A549 (cell line): ENCODE data around the gene HRK. TPM values are rescaled to one million over a fixed set of nuclear protein-coding genes. Genes with fewer than 3 reads are reported as not detected.

Experiments used
- ATAC-seq, 2 experiments: fragments of 200-7000 bp in 1 of 2; fragments of >200 bp in 1 of 2; cut with Nextera tagmentation in 1 of 2; cut with Tn5 transposase in 1 of 2; 3 replicates each; pipeline versions ENCODE4 v1.8.0 to v1.9.1; 2018 to 2020; ENCODE audit warnings: mild to moderate bottlenecking in 1 of 2, moderate library complexity in 1 of 2
- CTCF ChIA-PET: fragments of 300-600 bp; sonication (Branson Sonifier 250); formaldehyde crosslinking; extraction: SDS; loops from one replicate; lab custom pipeline; 2021; ENCODE audit warnings: antibody characterized with exemption, inconsistent platforms; lab: Yijun Ruan, JAX
- POLR2A ChIA-PET: fragments of 350-600 bp; formaldehyde crosslinking; extraction: SDS; loops from one replicate; lab custom pipeline; 2021; ENCODE audit warnings: antibody characterized with exemption, inconsistent platforms; lab: Yijun Ruan, JAX
- DNase-seq, 2 experiments: peaks; one replicate each; pipeline versions ENCODE4 v3.0.0 to v3.0.0-alpha.2; 2011 to 2016; ENCODE audit warnings: low read depth in 1 of 2, low spot score in 1 of 2
- FAIRE-seq: peaks from 2 replicates; lab custom pipeline; 2011; peaks lifted over from hg19 to GRCh38; lab: Jason Lieb, UNC
- H3K27ac ChIP-seq, 2 experiments: fragments of >200 bp; sonication (Bioruptor Twin); formaldehyde crosslinking; 3 replicates each; pipeline ENCODE4 v1.5.1; 2016 to 2017
- H3K4me1 ChIP-seq: fragments of >200 bp; sonication (Bioruptor Twin); formaldehyde crosslinking; 3 replicates; pipeline ENCODE4 v1.6.1; 2016
- H3K4me2 ChIP-seq: fragments of >200 bp; sonication (Bioruptor Twin); formaldehyde crosslinking; 3 replicates; pipeline ENCODE4 v1.6.1; 2016
- H3K4me3 ChIP-seq: fragments of >200 bp; sonication (Bioruptor Twin); formaldehyde crosslinking; 3 replicates; pipeline ENCODE4 v1.5.1; 2016
- H3K9me3 ChIP-seq: fragments of >200 bp; sonication (Bioruptor Twin); formaldehyde crosslinking; 3 replicates; pipeline ENCODE4 v1.6.1; 2016
- CEBPB ChIP-seq, 2 experiments: fragments of >200 bp in 1 of 2; sonication (Bioruptor Twin) in 1 of 2; formaldehyde crosslinking in 1 of 2; IDR thresholded peaks; 2 replicates each; pipeline ENCODE4 v1.6.1; 2012 to 2016
- CHD4 ChIP-seq: fragments of 200-600 bp; sonication (generic); IDR thresholded peaks from 2 replicates; pipeline ENCODE4 v1.6.1; 2016; ENCODE audit warnings: antibody characterized with exemption, mild to moderate bottlenecking, borderline replicate concordance
- E2F6 ChIP-seq: IDR thresholded peaks from 2 replicates; pipeline ENCODE4 v1.6.1; 2012; ENCODE audit warnings: low read depth, borderline replicate concordance
- FOXS1 ChIP-seq: fragments of 250-450 bp; sonication (Bioruptor Pico); IDR thresholded peaks from 2 replicates; pipeline ENCODE4 v1.5.0; 2020; ENCODE audit warnings: mild to moderate bottlenecking, moderate library complexity
- GATA3 ChIP-seq: IDR thresholded peaks from 2 replicates; pipeline ENCODE4 v1.6.1; 2012; ENCODE audit warnings: borderline replicate concordance
- HEYL ChIP-seq: fragments of 250-450 bp; sonication (Bioruptor Pico); IDR thresholded peaks from 2 replicates; pipeline ENCODE4 v1.8.0; 2021; ENCODE audit warnings: mild to moderate bottlenecking, moderate library complexity
- HOXA7 ChIP-seq: fragments of 250-450 bp; sonication (Bioruptor Pico); IDR thresholded peaks from 2 replicates; pipeline ENCODE4 v1.5.0; 2020; ENCODE audit warnings: mild to moderate bottlenecking, moderate library complexity
- HOXB5 ChIP-seq: fragments of 250-450 bp; sonication (Bioruptor Pico); IDR thresholded peaks from 2 replicates; pipeline ENCODE4 v1.5.0; 2020; ENCODE audit warnings: mild to moderate bottlenecking, moderate library complexity
- MAZ ChIP-seq: fragments of 150-350 bp; IDR thresholded peaks from 2 replicates; pipeline ENCODE4 v1.6.1; 2014; ENCODE audit warnings: antibody characterized with exemption, low read depth, low read length, borderline replicate concordance
- MYC ChIP-seq: IDR thresholded peaks from 2 replicates; pipeline ENCODE4 v1.6.1; 2012; ENCODE audit warnings: mild to moderate bottlenecking, inconsistent platforms, low read length, improper control_type of control experiment, borderline replicate concordance
- NPAS2 ChIP-seq: fragments of 250-450 bp; sonication (Bioruptor Pico); IDR thresholded peaks from 2 replicates; pipeline ENCODE4 v1.8.0; 2022; ENCODE audit warnings: mild to moderate bottlenecking, moderate library complexity, borderline replicate concordance
- PBX3 ChIP-seq: IDR thresholded peaks from 2 replicates; pipeline ENCODE4 v1.6.1; 2012
- PHF8 ChIP-seq: fragments of 200-600 bp; sonication (generic); IDR thresholded peaks from 2 replicates; pipeline ENCODE4 v1.6.1; 2016; ENCODE audit warnings: low read depth, mild to moderate bottlenecking, antibody characterized with exemption, moderate library complexity, borderline replicate concordance
- REST ChIP-seq: fragments of 200-600 bp; sonication (generic); IDR thresholded peaks from 2 replicates; pipeline ENCODE4 v1.6.1; 2016; ENCODE audit warnings: antibody characterized with exemption, mild to moderate bottlenecking, moderate library complexity
- SMC3 ChIP-seq: fragments of >200 bp; sonication (Bioruptor Twin); formaldehyde crosslinking; IDR thresholded peaks from 3 replicates; pipeline ENCODE4 v1.6.1; 2018; ENCODE audit warnings: inconsistent platforms
- TFCP2L1 ChIP-seq: fragments of 250-450 bp; sonication (Bioruptor Pico); IDR thresholded peaks from 2 replicates; pipeline ENCODE4 v1.5.0; 2021; ENCODE audit warnings: mild to moderate bottlenecking
- ZC3H11A ChIP-seq: fragments of 450-650 bp; IDR thresholded peaks from 2 replicates; pipeline ENCODE4 v1.6.1; 2014; ENCODE audit warnings: antibody characterized with exemption, mild to moderate bottlenecking
- ZSCAN20 ChIP-seq: fragments of 250-450 bp; sonication (Bioruptor Pico); IDR thresholded peaks from 2 replicates; pipeline ENCODE4 v1.8.0; 2022; ENCODE audit warnings: mild to moderate bottlenecking, moderate library complexity
- WGBS: methylation state at CpG from one replicate; pipeline ENCODE4 v1.1.6; 2017; ENCODE audit errors: missing lambda C conversion rate; 5-methylcytosine and 5-hydroxymethylcytosine counted together
- polyA plus RNA-seq, 4 experiments: library from polyadenylated mRNA; depleted of rRNA in 3 of 4; stranded (reverse); fragments of >200 nt; fragmentation: RNase III in 1 of 4; extraction: RNeasy Plus Mini Kit Qiagen cat#74134 plus additional on column Dnase treatment in 1 of 4; gene quantifications; 2 replicates in 3 of 4; 3 replicates in 1 of 4; pipeline ENCODE4 v1.2.3, GENCODE V29; 2011 to 2017
- TF ChIP-seq, protein P1 (sequence below): fragments of 250-450 bp; sonication (Bioruptor Pico); IDR thresholded peaks from 2 replicates; pipeline ENCODE4 v1.5.0; 2020; ENCODE audit warnings: low read depth, mild to moderate bottlenecking, moderate library complexity
- TF ChIP-seq, protein P2 (sequence below): IDR thresholded peaks from 2 replicates; pipeline ENCODE4 v1.6.1; 2012
- TF ChIP-seq, protein P3 (sequence below): fragments of >200 bp; sonication (Bioruptor Twin); formaldehyde crosslinking; IDR thresholded peaks from 3 replicates; pipeline ENCODE4 v1.6.1; 2016

The HRK gene
- polyA plus RNA-seq, 2 of the 4 experiments (the other 2 are of a cell fraction) = 0.13 to 0.34 TPM

GRCh38 chr12:116852303-116852702 lies 28.9 kb downstream of the HRK start:
- peaks cover 8% of the 10 kb centered on the region; the same call in 2 of the 3 replicates for H3K4me1 ChIP-seq
- CTCF ChIA-PET = no interaction called here
- TF ChIP-seq MYC = no peak
- TF ChIP-seq SMC3 = no peak
- TF ChIP-seq HEYL (CRISPR knock-in tag) = no peak
- no peak for TF ChIP-seq REST
- TF ChIP-seq, all 56 proteins: peak for 0
- POLR2A ChIA-PET = no interaction called here
- no peaks in the 10 kb centered on the region for H3K9me3 ChIP-seq
- 77% methylated on average over 6 of the region's 6 CpGs for WGBS
- H3K4me2 ChIP-seq = no peak overlapping the region
- H3K4me3 ChIP-seq = no peak overlapping the region
- DNase-seq (no peak), FAIRE-seq (no peak), ATAC-seq (no peak)
- no peak overlapping the region for H3K27ac ChIP-seq

GRCh38 chr12:116849216-116849615 lies 32.0 kb downstream of the HRK start:
- Histone ChIP-seq H3K4me3 (no peak overlapping the region), H3K27ac (no peak overlapping the region), H3K4me2 (no peak overlapping the region), H3K9me3 (no peaks in the 10 kb centered on the region), H3K4me1 (no peaks in the 10 kb centered on the region)
- DNase-seq (no peak), ATAC-seq (no peak), FAIRE-seq (no peak)
- ChIA-PET CTCF (no interaction called here), POLR2A (no interaction called here)
- WGBS = 91% methylated on average over 23 of the region's 23 CpGs
- TF ChIP-seq, protein P1, sequence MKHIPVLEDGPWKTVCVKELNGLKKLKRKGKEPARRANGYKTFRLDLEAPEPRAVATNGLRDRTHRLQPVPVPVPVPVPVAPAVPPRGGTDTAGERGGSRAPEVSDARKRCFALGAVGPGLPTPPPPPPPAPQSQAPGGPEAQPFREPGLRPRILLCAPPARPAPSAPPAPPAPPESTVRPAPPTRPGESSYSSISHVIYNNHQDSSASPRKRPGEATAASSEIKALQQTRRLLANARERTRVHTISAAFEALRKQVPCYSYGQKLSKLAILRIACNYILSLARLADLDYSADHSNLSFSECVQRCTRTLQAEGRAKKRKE (CRISPR knock-in tag) = no peak
- TF ChIP-seq TFCP2L1 (CRISPR knock-in tag) (no peak), PBX3 (no peak), CHD4 (no peak), ZSCAN20 (CRISPR knock-in tag) (no peak), HOXB5 (CRISPR knock-in tag) (no peak), CEBPB (IDR thresholded peaks at IDR 0.05) (no peak), MYC (no peak), E2F6 (no peak), ZC3H11A (no peak), PHF8 (no peak), MAZ (no peak), HOXA7 (CRISPR knock-in tag) (no peak), NPAS2 (no peak), GATA3 (no peak), FOXS1 (CRISPR knock-in tag) (no peak)
- TF ChIP-seq, protein P2, sequence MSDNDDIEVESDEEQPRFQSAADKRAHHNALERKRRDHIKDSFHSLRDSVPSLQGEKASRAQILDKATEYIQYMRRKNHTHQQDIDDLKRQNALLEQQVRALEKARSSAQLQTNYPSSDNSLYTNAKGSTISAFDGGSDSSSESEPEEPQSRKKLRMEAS = no peak
- TF ChIP-seq, protein P3, sequence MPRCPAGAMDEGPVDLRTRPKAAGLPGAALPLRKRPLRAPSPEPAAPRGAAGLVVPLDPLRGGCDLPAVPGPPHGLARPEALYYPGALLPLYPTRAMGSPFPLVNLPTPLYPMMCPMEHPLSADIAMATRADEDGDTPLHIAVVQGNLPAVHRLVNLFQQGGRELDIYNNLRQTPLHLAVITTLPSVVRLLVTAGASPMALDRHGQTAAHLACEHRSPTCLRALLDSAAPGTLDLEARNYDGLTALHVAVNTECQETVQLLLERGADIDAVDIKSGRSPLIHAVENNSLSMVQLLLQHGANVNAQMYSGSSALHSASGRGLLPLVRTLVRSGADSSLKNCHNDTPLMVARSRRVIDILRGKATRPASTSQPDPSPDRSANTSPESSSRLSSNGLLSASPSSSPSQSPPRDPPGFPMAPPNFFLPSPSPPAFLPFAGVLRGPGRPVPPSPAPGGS = no peak
